HEK293T (cell line): ENCODE results near the gene MSANTD7.

ENCODE experiments used
- CTCF ChIA-PET: fragments of 350-600 bp; formaldehyde crosslinking; extraction: SDS; loops from one replicate; lab custom pipeline; 2021; ENCODE audit warnings: antibody characterized with exemption, inconsistent platforms; lab: Yijun Ruan, JAX
- POLR2A ChIA-PET: fragments of 350-600 bp; formaldehyde crosslinking; extraction: SDS; loops from one replicate; lab custom pipeline; 2020; ENCODE audit warnings: antibody characterized with exemption, inconsistent platforms; lab: Yijun Ruan, JAX
- DNase-seq: peaks from one replicate; pipeline ENCODE4 v3.0.0; 2012; ENCODE audit warnings: mixed read lengths; ENCODE audit errors: extremely low spot score
- ARNT ChIP-seq: fragments of 450-650 bp; IDR thresholded peaks from 2 replicates; pipeline ENCODE4 v1.6.1; 2017; ENCODE audit warnings: mild to moderate bottlenecking
- BHLHE40 ChIP-seq: fragments of 450-650 bp; IDR thresholded peaks from 2 replicates; pipeline ENCODE4 v1.6.1; 2016; ENCODE audit warnings: mild to moderate bottlenecking, moderate library complexity, borderline replicate concordance
- CTBP1 ChIP-seq: fragments of 450-650 bp; IDR thresholded peaks from 2 replicates; pipeline ENCODE4 v1.6.1; 2016; ENCODE audit warnings: borderline replicate concordance
- ELF4 ChIP-seq: fragments of 450-650 bp; IDR thresholded peaks from 2 replicates; pipeline ENCODE4 v1.6.1; 2017; ENCODE audit warnings: antibody characterized with exemption
- FOXA1 ChIP-seq: fragments of 450-650 bp; IDR thresholded peaks from 2 replicates; pipeline ENCODE4 v1.6.1; 2016; ENCODE audit warnings: mild to moderate bottlenecking
- FOXK2 ChIP-seq: fragments of 450-650 bp; IDR thresholded peaks from 2 replicates; pipeline ENCODE4 v1.6.1; 2016; ENCODE audit warnings: mild to moderate bottlenecking
- FOXM1 ChIP-seq: fragments of 450-650 bp; IDR thresholded peaks from 2 replicates; pipeline ENCODE4 v1.6.1; 2017; ENCODE audit warnings: mild to moderate bottlenecking, borderline replicate concordance
- HDGF ChIP-seq: fragments of 450-650 bp; IDR thresholded peaks from 2 replicates; pipeline ENCODE4 v1.6.1; 2017; ENCODE audit warnings: antibody characterized with exemption, borderline replicate concordance
- L3MBTL2 ChIP-seq: fragments of 450-650 bp; conservative IDR thresholded peaks from 2 replicates; pipeline ENCODE4 v1.6.1; 2016; ENCODE audit warnings: mild to moderate bottlenecking
- LEF1 ChIP-seq: fragments of 450-650 bp; IDR thresholded peaks from 2 replicates; pipeline ENCODE4 v1.6.1; 2017; ENCODE audit warnings: mild to moderate bottlenecking, borderline replicate concordance
- NFRKB ChIP-seq: fragments of 450-650 bp; IDR thresholded peaks from 2 replicates; pipeline ENCODE4 v1.6.1; 2016; ENCODE audit warnings: mild to moderate bottlenecking, moderate library complexity
- PKNOX1 ChIP-seq: fragments of 450-650 bp; IDR thresholded peaks from 2 replicates; pipeline ENCODE4 v1.6.1; 2016
- SP1 ChIP-seq: fragments of 450-650 bp; IDR thresholded peaks from 2 replicates; pipeline ENCODE4 v1.6.1; 2017
- SUZ12 ChIP-seq: fragments of 450-650 bp; IDR thresholded peaks from 2 replicates; pipeline ENCODE4 v1.6.1; 2016; ENCODE audit warnings: mild to moderate bottlenecking
- TARDBP ChIP-seq: fragments of 450-650 bp; IDR thresholded peaks from 2 replicates; pipeline ENCODE4 v1.6.1; 2016
- ZNF384 ChIP-seq: fragments of 450-650 bp; IDR thresholded peaks from 2 replicates; pipeline ENCODE4 v1.6.1; 2016

The MSANTD7 gene

GRCh38 chr10:14839305-14839695 lies 1.2 kb downstream of the MSANTD7 start:
- no peak for DNase-seq
- TF ChIP-seq FOXM1, result no peak
- no peak for TF ChIP-seq CTBP1
- no peak for TF ChIP-seq L3MBTL2
- TF ChIP-seq ZNF384, result no peak; the same call in 1 of the 2 replicates
- no peak for TF ChIP-seq BHLHE40
- TF ChIP-seq LEF1, result no peak
- no peak for TF ChIP-seq PKNOX1
- POLR2A ChIA-PET, result interaction anchor here (0.6 to 3.5 kb wide), 6 partner anchors 9 to 188 kb away, joined by 3 to 41 read pairs (median 26); partner anchors contain the start of genes DCLRE1C, MEIG1 and SUV39H2
- CTCF ChIA-PET, result no interaction called here

DNA sequence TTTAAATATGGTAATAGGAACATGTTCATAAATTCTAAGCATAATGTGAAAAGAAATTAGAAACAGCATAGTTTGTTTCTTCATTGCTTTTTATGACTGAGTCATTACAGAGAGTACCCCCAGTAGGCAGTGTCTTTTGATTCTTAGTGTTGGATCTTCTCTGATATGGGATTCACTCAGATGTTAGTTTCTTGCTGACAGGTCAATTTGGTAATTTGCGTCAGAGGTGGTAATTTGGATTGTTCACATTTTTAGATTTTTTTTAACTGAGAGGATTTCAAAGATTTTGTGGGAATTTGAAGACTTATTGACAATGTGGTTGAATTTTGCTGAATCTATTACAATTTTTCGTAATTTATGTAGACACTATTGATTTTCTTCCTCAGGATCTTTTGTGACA lies 2.1 kb downstream of the MSANTD7 start:
- ChIA-PET CTCF (no interaction called here), POLR2A (interaction anchor here (3.5 kb wide), 1 partner anchor 8 kb away, joined by 27 read pairs; no protein-coding TSS in a partner anchor)
- TF ChIP-seq ZNF384 (no peak), SUZ12 (no peak), FOXA1 (no peak), SP1 (no peak), FOXM1 (no peak), L3MBTL2 (no peak), ELF4 (no peak), ARNT (no peak), BHLHE40 (no peak), TARDBP (no peak), HDGF (no peak), FOXK2 (no peak), CTBP1 (no peak), PKNOX1 (no peak), LEF1 (no peak), NFRKB (no peak)
- no peak for DNase-seq

DNA sequence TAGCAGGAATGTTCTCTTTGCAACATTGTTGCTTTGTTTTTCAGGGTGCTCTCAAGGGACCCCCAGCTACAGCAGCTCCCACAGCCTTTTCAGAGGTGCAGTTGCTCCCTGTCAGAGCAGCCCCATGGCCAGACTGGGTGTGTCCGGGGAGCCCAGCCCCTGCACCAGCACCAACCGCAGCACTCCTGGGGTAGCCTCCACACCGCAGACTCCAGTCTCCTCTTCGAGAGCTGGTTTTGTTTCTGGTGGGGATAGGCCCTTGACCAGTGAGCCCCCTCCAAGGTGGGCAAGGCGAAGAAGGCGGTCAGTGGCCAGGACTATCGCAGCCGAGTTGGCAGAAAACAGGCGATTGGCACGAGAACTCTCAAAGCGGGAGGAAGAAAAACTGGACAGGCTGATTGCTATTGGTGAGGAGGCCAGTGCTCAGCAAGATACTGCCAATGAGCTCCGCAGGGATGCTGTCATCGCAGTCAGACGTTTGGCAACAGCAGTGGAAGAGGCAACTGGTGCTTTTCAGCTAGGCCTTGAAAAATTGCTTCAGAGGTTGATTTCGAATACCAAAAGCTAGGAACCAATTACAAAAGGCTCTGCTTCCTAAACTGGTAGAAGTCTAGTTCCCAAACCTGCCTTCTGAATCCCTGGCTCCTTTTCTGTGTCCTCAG lies 5.4 kb downstream of the MSANTD7 start:
- no peak for DNase-seq
- POLR2A ChIA-PET, result interaction anchor here (1.9 kb wide), 1 partner anchor 35 kb away, joined by 7 read pairs; the partner anchor contains the start of gene SUV39H2
- CTCF ChIA-PET, result no interaction called here

GRCh38 chr10:14844948-14845347 lies 6.8 kb downstream of the MSANTD7 start:
- DNase-seq, result no peak
- POLR2A ChIA-PET, result interaction anchor here (1.1 kb wide), 1 partner anchor 34 kb away, joined by 4 read pairs; the partner anchor contains the start of gene SUV39H2
- CTCF ChIA-PET, result no interaction called here
- TF ChIP-seq ELF4 (no peak), ZNF384 (no peak), HDGF (no peak), FOXA1 (no peak), BHLHE40 (no peak), LEF1 (no peak), NFRKB (no peak), SUZ12 (no peak), ARNT (no peak), FOXM1 (no peak)

More for the DNA sequence above, 5.4 kb downstream of the MSANTD7 start:
- TF ChIP-seq BHLHE40, result no peak
- no peak for TF ChIP-seq FOXK2
- TF ChIP-seq ELF4, result no peak
- TF ChIP-seq ARNT, result no peak
- no peak for TF ChIP-seq FOXM1
- TF ChIP-seq SP1, result no peak
- no peak for TF ChIP-seq ZNF384
- no peak for TF ChIP-seq FOXA1
- no peak for TF ChIP-seq HDGF
- no peak for TF ChIP-seq PKNOX1
- no peak for TF ChIP-seq SUZ12
- TF ChIP-seq CTBP1, result no peak
- no peak for TF ChIP-seq LEF1
- no peak for TF ChIP-seq NFRKB
- TF ChIP-seq L3MBTL2, result no peak

DNA sequence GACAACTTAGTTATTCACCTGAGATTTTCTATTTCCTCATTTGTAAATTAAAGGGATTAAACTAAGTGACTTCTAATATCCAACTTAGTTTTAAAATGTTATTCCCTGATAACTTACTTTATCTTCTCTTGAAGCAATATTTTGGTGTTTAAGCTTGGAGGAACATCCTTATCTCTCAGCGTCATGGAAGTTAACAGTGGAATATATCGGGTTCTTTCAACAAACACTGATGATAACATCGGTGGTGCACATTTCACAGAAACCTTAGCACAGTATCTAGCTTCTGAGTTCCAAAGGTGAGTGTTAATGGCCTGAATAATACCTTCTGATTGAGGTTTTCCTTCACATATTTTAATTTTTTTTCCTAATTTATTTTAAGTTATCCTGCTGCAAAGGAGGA lies 14.1 kb downstream of the MSANTD7 start:
- POLR2A ChIA-PET, result interaction anchor here (1.9 kb wide), 1 partner anchor 15 kb away, joined by 12 read pairs; the partner anchor contains the start of genes CDNF, HSPA14 and MSANTD7
- CTCF ChIA-PET, result no interaction called here
- DNase-seq, result no peak
- no peak for TF ChIP-seq BHLHE40
- no peak for TF ChIP-seq L3MBTL2
- TF ChIP-seq SUZ12, result no peak
- no peak for TF ChIP-seq FOXA1
- TF ChIP-seq TARDBP, result no peak
- no peak for TF ChIP-seq ELF4
- no peak for TF ChIP-seq LEF1
- no peak for TF ChIP-seq NFRKB
- TF ChIP-seq FOXM1, result no peak
- no peak for TF ChIP-seq ARNT
- no peak for TF ChIP-seq FOXK2
- no peak for TF ChIP-seq CTBP1
- TF ChIP-seq HDGF, result no peak
- TF ChIP-seq ZNF384, result no peak
- no peak for TF ChIP-seq PKNOX1
- TF ChIP-seq SP1, result no peak
